Right hindlimb (tissue), 1 donor: ENCODE measurements around the gene BRI3.
A peak's percentile ranks its signal among the peaks of the same experiment; 100 is the strongest.

ENCODE experiments used
- DNase-seq: peaks from one replicate; pipeline ENCODE4 v3.0.0-alpha.2; 2018

The BRI3 gene

DNA sequence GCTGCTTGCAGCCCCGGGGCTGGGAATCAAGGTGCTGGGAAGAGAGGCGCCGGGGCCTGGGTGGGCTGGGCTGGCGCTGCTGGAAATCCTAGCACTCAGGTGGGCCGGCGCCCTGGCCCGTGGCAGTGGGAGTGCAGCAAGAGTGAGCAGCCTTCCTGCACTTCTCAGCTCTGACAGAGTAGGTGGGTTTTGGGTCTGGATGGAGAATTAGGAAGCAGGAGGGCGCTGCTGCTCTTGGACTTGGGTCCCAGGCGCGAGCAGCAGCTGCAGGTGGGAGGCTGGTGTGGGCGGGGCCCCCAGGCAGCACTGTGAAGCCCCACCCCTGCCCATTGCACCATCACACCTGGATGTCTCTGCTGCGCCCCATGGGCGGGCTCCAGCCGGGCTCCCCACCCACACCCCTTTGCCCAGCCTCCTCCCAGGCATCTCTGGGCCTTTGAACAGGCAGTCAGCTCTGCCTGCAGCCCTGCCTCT, 6.0 kb downstream of the BRI3 start:
- no peak for DNase-seq

DNA sequence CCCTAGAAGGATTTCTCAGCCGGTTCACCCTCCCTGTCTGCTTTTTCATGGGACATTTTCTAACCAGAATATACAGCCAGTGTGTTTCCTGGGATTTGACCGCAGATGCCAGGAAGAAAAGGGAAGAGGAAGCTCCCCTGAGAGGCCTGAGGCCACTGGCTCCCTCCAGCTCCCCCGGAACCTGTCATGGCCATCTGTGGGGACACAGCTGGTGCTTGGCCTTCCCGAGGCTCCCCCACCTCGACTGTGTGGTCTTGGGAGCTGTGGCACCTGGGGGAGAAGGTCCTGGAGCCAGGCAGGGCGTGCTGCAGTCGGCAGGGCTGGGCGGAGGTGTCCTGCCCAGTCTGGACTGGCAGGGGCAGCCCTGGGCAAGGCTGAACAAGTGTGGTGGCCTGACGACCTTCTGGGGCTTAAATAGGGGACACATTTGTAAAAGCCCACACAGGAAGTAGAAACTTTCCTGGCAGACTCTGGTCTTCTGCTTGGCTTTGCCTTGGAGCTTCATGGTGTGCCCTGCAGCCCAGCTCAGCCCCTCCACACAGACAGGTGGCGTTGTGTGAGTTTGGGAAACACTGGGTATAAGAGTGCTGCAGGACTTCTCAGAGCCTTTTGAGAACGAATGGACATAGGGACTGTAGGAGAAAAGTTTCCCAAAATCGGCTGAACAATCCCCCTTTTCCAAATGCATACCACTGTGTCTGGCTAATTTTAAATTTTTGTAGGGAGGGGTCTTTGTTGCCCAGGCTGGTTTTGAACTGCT, 6.8 kb downstream of the BRI3 start:
- no peak for DNase-seq

DNA sequence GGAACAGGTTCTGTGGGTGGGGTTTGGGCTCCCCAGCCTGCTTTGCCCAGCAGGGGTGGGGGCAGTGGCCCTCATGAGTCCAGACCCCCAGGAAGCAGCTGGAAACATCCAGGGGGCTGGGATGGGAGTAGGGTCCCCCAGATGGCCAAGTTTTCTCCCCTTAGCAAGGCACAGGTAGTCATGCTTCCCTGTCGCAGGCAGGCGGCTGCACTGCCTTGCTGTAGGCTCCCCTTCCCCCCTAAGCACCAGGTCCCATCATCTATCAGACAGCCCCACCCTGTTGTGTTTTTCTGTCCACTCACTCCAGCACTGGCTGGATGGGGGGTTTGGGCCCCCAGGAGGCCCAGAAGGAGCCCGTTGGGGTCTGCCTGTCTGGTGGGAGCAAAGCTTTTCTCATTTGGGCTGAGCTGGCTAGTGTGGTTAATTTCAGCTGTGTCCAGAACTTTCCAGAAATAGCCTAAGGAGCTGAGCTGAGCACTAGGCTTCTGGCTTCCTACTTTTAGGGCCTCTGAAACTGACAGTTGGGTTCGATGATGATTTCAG, 7.9 kb downstream of the BRI3 start:
- DNase-seq = no peak

DNA sequence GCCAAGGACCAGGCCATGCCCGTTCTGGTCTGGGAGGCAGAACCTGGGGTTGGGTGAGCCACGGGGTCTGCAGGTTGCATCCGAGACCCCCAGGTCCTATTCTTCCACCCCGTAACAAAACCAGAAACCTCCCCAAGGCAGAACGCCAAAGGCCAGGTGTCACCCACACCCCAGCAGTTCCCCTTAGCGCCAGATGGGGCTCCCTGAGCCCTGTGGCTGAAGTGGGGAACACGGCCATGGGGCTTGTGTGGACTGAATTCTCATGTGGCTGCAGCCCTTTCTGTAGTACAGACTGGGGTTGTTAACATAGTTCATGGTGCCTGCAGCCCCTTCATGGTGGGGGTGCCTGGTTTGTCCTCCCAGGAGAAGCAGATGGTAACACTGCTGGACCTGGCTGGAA, 10.2 kb downstream of the BRI3 start:
- DNase-seq = no peak

DNA sequence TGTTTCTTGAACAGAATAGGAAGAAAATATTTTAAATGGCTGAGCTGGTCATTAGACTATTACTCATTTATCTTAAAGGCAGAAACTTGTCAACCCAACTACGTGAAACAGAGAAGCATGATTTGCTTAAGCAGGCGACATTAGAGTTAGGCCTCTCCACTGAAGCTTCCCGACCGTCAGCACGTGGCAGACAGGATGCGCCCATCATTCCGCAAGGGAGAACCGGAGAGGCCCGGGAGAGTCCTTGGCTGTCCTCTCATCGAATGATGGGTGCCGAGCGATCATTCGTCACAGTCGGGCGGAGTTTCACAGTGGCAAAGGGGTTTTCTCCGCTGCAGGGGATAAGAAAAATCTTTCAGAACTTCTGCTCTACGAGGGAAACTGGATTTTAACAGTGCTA, 11.8 kb downstream of the BRI3 start:
- no peak for DNase-seq

DNA sequence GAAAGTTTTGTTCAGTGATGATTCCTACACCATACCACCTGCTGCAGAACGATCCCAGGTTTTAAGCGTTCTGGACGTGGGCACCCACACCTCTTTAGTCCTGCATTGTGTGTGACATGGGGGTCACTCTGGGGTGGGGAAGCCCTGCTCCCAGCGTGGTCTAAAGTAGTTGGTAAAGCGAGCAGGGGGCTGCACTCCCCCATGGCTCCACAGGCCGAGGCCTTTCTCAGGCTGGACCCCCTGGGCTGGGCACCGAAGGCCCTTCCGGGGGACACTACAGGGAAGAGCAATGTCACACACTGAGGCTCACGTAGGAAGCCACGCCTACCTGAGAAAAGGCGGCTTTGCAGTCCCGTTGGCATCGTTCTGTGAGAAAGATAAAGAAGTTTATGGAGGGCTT, 12.3 kb downstream of the BRI3 start:
- DNase-seq = no peak

DNA sequence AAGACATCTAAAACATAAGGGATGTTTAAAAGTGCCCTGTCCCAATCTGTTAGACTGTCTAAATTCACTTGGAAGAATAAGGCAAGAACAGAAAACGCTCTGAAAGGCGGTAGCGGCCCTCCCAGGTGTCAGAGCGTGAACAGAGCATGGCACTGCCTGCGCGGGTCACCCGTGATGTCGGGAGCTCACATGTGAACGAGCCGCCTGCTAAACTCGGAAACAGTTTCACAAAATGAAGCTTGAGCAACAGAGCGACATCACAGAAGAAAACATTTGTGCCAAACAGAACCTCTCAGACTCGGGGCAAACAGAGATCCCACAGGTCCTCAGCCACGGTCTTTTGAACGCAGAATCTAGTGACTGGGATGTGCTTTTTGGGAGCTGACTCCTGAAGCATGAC, 12.8 kb downstream of the BRI3 start:
- no peak for DNase-seq

DNA sequence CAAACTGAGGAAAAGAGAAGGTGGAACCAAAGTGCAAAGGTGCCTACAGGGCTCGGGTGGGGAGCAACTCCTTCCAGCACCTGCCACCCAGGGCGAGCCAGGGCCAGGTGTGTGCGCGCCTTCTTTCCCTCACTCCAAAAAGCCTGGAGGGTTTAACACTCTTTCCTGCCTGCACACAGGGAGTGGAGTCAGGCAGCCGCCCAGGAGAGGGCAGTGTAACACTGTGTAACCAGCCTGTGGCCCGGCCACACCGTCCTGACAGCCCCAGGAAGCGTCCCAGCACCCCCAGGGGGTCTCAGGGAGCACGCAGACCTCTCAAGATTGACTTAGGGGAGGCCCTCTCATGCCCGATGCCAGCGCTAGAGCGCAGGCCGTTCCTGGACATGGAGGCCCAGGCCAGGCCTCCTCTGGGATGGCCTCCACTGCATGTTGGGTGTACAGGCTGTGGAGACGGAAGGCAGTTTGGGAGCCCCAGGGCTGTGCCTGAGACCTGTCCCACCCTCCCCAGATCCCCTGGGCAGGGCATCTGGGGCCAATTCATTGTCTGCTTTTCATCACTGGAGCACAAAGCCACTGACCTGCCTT, 13.4 kb downstream of the BRI3 start:
- DNase-seq = peak; percentile 66

DNA sequence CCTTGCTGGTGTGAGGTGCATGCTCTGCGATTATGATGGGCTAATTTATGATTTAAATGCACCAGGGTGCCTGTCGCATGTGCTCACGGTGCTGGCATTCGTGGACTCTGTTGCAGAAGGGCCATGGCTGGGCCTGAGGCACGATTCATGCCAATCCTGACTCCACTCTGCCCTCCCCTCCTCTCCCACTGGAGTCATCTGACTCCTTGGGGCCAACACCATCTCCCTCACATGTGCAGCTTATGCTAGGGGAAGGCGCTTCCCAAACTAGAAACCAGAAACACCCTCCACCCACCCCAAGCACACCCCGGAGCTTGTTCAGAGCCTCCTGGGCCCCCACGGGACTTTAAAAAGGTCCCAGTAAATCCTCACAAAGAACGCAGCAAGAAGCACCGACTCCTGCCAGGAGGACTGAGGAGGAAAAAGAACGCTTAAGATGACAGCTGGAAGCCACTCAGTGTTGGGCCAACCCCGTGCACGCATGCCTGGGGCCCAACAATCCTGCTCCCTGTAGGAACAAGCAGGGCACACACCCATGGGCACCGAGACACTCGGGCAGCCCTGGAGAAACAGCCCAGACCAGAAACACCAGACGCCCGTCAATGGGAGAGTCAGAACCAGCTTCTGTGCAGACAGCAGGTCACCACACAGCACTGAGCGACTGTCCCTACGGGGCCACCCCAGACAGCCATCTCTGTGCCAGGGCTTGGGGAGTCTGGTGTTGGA, 14.1 kb downstream of the BRI3 start:
- no peak for DNase-seq

DNA sequence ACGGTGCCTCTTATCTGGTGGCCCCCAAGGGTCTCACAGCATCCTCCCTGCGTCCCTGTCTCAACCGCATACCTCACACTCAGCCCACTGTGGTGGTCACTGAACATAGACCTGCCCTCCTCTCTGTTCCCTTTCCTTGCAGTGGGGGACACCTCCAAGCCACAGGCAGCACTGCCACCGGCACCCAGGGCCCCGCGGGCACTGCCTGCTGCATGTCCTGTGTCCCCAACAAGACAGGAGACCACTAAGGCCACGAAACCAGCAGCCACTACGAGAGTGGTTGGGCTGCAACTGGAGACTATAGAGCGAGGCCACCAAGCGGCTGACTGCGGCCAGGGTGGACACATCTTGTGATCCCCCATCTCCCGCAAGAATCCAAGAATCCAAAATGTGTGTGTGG, 15.3 kb downstream of the BRI3 start:
- no peak for DNase-seq

DNA sequence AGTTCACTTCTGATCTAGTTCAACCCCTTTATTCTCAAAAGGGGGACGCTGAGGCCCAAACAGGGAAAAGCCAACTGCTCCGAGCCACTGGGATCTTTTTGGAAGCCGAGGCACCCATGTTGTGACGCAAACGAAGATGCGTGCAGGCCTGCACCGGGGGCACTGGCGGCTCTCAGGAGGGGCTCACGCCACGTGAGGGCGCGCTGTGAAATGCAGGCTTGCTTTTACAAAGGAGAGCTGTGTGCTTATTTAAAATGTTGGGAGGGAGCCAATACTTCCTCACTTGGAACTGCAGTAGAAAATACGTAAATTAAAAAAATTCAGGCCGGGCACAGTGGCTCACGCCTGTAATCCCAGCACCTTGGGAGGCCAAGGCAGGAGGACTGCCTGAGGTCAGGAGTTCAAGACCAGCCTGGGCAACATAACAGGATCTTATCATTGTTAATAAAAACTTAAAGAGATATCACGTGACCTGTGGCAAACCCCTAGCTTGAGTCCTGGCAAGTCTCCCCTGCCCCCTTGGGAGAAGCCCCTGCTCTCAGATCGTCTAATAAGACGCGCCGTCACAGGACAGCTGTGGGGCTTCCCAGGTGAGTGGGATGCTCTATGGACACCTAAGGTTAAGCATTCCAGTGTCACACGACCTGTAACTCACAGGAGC, 16.3 kb downstream of the BRI3 start:
- no peak for DNase-seq

DNA sequence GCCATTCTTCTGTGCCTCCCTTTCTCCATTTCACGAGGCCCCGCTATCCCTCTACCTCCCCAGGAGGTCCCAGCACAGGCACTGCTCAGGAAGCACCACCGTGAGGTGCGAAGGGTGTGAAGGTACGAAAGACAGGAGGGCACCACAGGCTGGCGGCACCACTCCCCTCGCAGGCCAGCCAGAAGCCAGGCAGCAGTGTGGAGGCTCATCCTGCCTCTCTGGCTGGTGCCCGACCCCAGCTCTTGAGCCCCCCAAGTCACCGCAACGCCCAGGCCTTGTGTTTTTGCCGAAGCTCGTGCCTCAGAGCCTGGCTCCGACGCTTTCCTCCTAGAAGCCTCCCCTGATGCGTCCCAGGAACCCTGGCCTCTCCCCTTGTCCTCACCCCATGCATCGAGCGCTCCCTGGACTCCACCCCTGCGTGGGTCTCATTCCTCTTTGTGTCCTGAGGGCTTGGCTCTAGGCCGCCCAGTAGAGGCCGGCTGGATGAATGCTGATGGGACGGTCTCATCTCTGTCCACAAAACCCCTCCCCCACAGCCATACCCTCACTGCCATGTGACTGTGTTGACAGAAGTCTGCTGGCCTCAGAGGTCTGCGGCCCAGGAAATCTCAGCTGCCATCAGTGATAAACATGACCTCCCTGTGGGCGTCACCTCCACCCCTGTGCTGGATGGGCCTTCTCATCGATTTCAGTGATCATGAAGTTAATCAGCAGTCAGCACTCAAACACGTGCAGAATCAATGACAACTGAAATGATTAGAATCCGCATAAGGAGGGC, 19.3 kb downstream of the BRI3 start:
- no peak for DNase-seq

DNA sequence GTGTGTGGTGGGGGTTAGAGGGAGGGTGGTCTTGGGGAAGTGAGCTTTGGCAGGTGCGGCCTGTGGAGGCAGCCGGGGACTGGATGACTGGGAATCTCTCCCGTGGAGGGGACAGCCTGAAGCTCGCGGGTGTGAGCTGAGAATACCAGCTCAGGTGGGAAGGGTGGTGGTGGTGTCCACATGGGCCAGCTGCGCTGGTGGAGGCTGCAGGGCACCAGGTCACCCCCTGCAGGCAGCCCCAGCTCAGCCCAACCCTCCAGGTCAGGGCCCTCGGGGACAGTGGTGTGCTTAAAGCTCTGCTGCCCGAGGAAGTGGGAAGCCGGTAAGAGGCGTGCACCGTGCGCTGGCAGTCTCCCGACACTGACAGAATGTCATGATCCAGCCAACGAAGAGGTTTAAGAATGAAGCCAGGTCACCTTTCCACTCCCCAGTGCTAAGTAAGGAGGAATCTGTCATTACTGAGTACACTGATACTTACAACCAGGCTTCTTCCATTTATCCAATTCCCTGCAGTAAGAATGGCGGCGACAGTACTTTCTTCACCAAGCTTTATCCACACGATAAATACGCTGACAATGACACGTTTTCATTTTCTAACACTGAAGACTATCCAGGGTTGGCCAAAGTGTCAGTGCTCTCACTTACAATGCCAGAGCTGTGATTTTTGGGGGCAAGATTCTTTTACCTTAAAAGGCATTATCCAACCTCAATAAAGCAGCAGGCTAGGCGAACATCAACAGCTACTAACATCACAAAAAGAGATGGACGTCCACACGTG, 20.4 kb downstream of the BRI3 start:
- no peak for DNase-seq

DNA sequence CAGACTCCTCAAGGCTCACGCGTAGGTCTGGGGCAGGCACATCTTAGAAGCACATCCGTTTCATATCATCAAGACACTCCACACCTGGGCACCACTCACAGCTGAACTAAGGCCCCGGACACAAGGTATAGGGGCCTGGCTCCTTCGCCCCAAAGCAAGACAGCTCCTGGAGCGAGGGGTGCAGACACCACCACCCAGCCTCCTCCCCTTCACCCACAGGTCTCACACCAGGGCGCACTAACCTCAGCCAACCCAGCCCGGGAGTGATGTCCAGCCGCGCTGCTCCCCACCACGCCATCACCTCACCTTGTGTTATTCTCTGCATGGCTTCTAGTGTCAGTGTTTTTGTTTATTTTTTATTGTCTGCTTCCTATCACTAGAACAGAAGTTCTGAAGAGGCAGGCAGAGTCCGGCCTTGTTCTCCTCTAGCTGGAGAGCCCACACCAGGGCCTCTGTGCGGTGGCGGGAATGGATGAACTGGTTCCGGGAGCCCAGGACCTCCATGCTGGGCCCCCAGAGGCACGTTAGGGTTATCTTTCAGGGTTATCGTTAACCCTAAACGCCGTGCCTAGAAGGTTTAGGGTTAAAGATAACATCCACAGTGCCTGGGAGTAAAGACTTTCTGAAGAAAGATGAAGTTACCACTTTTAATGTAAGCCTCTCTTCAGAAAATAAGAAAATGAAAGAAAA, 21.8 kb downstream of the BRI3 start:
- no peak for DNase-seq

DNA sequence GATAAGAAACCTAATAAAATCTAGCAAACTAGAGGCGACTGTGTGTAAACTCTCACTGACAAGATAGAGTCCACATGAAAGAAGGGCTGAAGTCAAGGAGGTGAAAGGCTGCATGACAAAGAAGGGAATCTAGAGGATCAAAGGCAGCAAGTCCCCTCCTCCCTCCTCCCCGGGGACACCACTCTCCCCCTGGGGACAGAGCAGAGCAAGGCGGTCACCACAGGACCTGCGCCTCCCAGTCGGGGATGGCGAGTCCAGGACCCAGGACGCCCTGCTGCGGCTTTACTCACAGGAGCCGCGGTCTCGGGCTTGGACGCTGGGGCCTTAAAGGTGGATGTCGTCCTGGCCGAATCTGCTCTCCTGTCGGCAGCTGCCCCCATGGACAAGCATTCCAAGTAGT, 22.4 kb downstream of the BRI3 start:
- no peak for DNase-seq

DNA sequence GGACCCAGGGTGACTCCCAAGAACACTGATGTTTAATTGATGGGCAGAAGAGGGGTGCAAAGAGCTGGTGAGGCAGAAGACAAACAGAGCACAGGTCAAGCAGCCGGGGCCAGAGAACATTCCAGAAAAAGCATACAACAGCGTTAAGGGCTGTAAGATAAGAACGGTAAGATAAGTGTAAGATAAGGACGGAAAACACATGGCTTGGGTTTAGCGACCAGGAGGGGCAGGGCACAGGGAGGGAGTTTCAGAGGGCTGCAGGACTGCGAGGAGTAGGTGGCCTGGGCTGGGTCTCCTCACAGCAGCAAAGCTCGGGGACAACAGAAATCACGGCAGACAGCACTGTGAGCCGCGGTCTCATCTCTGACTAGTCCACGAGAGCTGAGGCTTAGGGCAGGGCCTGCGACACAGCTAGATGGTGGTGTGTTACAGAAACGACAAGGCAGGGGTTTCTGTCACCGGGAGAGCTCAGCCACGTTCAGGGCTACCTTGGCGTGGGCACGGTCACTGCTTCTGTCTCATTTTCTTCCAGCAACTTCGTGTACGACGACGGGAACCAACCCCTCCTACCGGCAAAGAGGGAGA, 24.6 kb downstream of the BRI3 start:
- DNase-seq = no peak

DNA sequence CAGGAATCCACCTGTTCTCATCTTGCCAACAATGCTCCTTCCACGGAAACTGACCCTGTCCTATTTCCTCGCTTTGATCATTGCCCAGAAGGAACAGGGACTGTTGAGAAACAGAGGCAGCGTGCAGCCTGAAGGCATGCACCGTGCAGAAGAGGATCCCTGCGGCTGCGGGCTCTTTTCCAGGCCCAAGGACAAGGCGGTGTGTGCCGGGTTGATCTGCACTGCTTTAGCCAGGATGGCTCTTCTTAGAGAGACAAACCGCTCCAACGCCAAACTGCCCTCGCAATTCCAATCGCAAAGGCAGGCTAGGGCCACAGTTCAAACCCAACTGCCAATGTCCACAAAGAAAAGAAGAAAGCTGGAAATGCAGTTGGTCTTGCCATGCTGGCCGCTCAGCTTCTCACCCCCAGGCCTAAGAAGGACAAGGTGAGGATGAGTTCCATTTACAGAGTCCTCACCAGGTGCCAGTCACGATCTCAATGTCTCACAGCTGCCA, 26.5 kb downstream of the BRI3 start:
- DNase-seq = no peak

DNA sequence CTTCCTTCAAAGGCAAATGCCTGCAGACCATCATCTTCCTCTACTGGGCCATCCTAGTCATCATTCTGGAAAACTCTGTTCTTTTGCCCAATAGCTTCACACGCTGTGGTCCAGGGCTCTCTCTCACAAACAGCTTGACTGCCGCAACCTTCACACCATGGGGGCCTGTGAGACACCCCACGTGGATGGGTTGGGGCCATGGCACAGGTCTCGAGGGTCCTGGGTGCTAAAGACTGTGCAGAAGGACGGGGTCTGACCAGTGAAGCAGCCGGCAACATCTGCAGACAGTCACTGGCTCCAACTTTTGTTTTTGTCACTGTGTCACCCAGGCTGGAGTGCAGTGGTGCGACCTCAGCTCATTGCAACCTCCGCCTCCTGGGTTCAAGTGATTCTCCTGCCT, 28.1 kb downstream of the BRI3 start:
- DNase-seq = no peak

DNA sequence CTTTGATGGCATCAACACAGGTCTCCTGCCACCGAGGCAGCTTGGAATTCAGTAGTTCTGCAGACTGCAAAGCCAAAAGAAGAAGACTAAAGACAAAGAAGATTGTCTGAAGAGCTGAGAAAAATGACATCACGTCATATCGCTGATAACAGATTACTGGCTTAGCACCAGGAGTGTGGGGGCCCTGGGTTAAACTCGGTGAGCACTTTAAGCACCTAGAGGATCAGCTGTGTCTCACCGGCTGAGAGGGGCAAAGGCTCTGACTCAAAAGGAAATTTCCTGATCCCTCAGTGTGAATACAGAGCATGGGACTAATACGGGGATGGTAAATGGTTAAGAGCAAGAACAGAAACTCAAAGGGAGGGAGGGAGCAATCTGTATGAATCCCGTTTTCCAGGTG, 30.7 kb downstream of the BRI3 start:
- DNase-seq = no peak

DNA sequence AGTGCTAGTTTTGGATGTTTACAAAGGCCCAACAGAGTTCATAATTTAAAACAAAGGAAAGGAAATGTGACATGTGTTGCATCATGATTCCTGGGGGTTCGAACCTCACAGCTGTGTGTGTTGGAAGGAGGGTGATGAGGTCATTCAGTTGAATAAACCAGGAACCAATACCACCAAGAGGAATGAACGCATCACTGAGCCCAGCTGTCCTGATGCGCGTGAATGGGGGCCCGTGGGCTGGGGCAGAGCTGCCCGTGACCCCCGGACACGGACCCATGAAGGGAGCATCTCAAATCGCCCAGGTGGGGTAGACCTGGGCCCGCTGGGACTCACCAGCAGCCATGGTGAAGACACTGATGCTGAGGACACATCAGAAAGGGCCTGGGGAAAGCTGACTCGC, 33.0 kb downstream of the BRI3 start:
- no peak for DNase-seq
